Caco-2 (cell line): Measurements from ENCODE around the gene GANAB. TPM values are rescaled to one million over a fixed set of nuclear protein-coding genes. Genes with fewer than 3 reads are reported as not detected.

Experiments
- BruUV-seq: library from RNA; stranded (reverse); fragments of 400-500 nt; replicated peaks from 2 replicates; lab custom pipeline; 2021; lab: Mats Ljungman, UMichigan
- CTCF ChIA-PET: fragments of 300-600 bp; sonication (Branson Sonifier 250); formaldehyde crosslinking; loops from one replicate; lab custom pipeline; 2022; ENCODE audit warnings: antibody characterized with exemption; lab: Charles Lee
- POLR2A ChIA-PET: fragments of 300-600 bp; sonication (Branson Sonifier 250); formaldehyde crosslinking; loops from one replicate; lab custom pipeline; 2022; ENCODE audit warnings: antibody characterized with exemption; lab: Charles Lee
- DNase-seq, 2 experiments: peaks; one replicate each; pipeline versions ENCODE4 v3.0.0 to v3.0.0-alpha.2; 2020 to 2022
- H3K27me3 ChIP-seq: replicated peaks from 2 replicates; pipeline ENCODE4 v1.6.0; 2011; ENCODE audit warnings: low read length; ENCODE audit not compliant: control insufficient read depth, insufficient read depth
- H3K36me3 ChIP-seq: 2 replicates; pipeline ENCODE4 v1.5.1; 2011; ENCODE audit warnings: low read length; ENCODE audit not compliant: control insufficient read depth, insufficient read depth
- H3K4me1 ChIP-seq: fragments of 250-450 bp; sonication (Bioruptor Pico); 2 replicates; pipeline ENCODE4 v1.5.1; 2020; ENCODE audit warnings: mild to moderate bottlenecking
- H3K4me3 ChIP-seq: 2 replicates; pipeline ENCODE4 v1.5.1; 2011; ENCODE audit warnings: low read depth, mild to moderate bottlenecking, control low read depth, low read length
- H3K9me3 ChIP-seq: fragments of 250-450 bp; sonication (Bioruptor Pico); 2 replicates; pipeline ENCODE4 v1.5.1; 2020; ENCODE audit warnings: mild to moderate bottlenecking, moderate library complexity
- H3K27ac Mint-ChIP-seq: one replicate; pipeline ENCODE4 v1.8.0; 2022; ENCODE audit warnings: mixed read lengths; ENCODE audit not compliant: unreplicated experiment
- H3K27me3 Mint-ChIP-seq: one replicate; pipeline ENCODE4 v1.8.0; 2022; ENCODE audit warnings: mixed read lengths; ENCODE audit not compliant: insufficient read depth, unreplicated experiment
- H3K36me3 Mint-ChIP-seq: one replicate; pipeline ENCODE4 v1.8.0; 2022; ENCODE audit warnings: mild to moderate bottlenecking, mixed read lengths; ENCODE audit not compliant: insufficient read depth, unreplicated experiment
- H3K4me1 Mint-ChIP-seq: one replicate; pipeline ENCODE4 v1.8.0; 2022; ENCODE audit warnings: low read depth, mixed read lengths; ENCODE audit not compliant: unreplicated experiment
- H3K4me3 Mint-ChIP-seq: one replicate; pipeline ENCODE4 v1.8.0; 2022; ENCODE audit warnings: mild to moderate bottlenecking, moderate library complexity, mixed read lengths; ENCODE audit not compliant: unreplicated experiment
- H3K9me3 Mint-ChIP-seq: one replicate; pipeline ENCODE4 v1.8.0; 2022; ENCODE audit warnings: mixed read lengths; ENCODE audit not compliant: unreplicated experiment
- CTCF ChIP-seq, 2 experiments: fragments of 200-600 bp in 1 of 2; IDR thresholded peaks; 1 replicate in 1 of 2; 2 replicates in 1 of 2; pipeline versions ENCODE4 v1.5.1 to v1.8.0; 2011 to 2022; ENCODE audit warnings: antibody characterized with exemption in 1 of 2, control low read depth in 1 of 2, inconsistent platforms in 1 of 2, low read depth in 1 of 2, low read length in 1 of 2, mild to moderate bottlenecking in 1 of 2, moderate library complexity in 1 of 2; ENCODE audit not compliant: insufficient read depth in 1 of 2, severe bottlenecking in 1 of 2, unreplicated experiment in 1 of 2
- intact Hi-C: fragments of 100-400 bp; cut with micrococcal nuclease; formaldehyde crosslinking; loops from one replicate; pipeline ENCODE4 v1.10.0; 2022; ENCODE audit not compliant: unreplicated experiment
- total RNA-seq: library from RNA; stranded (reverse); gene quantifications from 2 replicates; pipeline ENCODE4 v1.2.3, GENCODE V29; 2022

Gene GANAB
- total RNA-seq, 1 experiment from 2014 or later = 442 TPM

- no peak for TF ChIP-seq CTCF (IDR thresholded peaks at IDR 0.05; ENCODE audit: insufficient read depth in 1 of 2, low read depth in 1 of 2, low read length in 1 of 2, severe bottlenecking in 1 of 2, unreplicated experiment in 1 of 2)
- Histone ChIP-seq H3K4me3 (no peak overlapping the region), H3K4me1 (peaks cover 32% of the 10 kb centered on the region), H3K9me3 (no peaks in the 10 kb centered on the region), H3K36me3 (peaks cover 7% of the 10 kb centered on the region), H3K27me3 (no peaks in the 10 kb centered on the region)
- no TSS peak for BruUV-seq
- DNase-seq = no peak
- peaks cover 84% of the 10 kb centered on the region for H3K36me3 Mint-ChIP-seq
- intact Hi-C loops = loop anchor here (10.0 kb wide), 1 partner anchor 275 kb away; no protein-coding TSS in a partner anchor
- H3K4me1 Mint-ChIP-seq = peaks cover 14% of the 10 kb centered on the region
- H3K27me3 Mint-ChIP-seq = no peaks in the 10 kb centered on the region
- no peaks in the 10 kb centered on the region for H3K9me3 Mint-ChIP-seq
- CTCF ChIA-PET = interaction anchor here (0.6 kb wide), 1 partner anchor 14 kb away, joined by 4 read pairs; no protein-coding TSS in a partner anchor
- POLR2A ChIA-PET = no interaction called here
- H3K4me3 Mint-ChIP-seq = no peak overlapping the region
- H3K27ac Mint-ChIP-seq = peak overlapping the region; percentile 5
Measured at GRCh38 chr11:62669420-62670161, 23.2 kb upstream of the GANAB start.

GRCh38 chr11:62667460-62667859 lies 21.0 kb upstream of the GANAB start:
- no TSS peak for BruUV-seq
- Histone ChIP-seq H3K9me3 (no peaks in the 10 kb centered on the region), H3K27me3 (no peaks in the 10 kb centered on the region), H3K4me1 (peaks cover 24% of the 10 kb centered on the region), H3K36me3 (peaks cover 7% of the 10 kb centered on the region), H3K4me3 (no peak overlapping the region)
- Mint-ChIP-seq H3K4me3 (no peak overlapping the region), H3K27ac (no peak overlapping the region), H3K27me3 (no peaks in the 10 kb centered on the region), H3K9me3 (no peaks in the 10 kb centered on the region), H3K36me3 (peaks cover 86% of the 10 kb centered on the region), H3K4me1 (peaks cover 14% of the 10 kb centered on the region)
- CTCF ChIA-PET = interaction anchor here (0.5 to 2.0 kb wide), 2 partner anchors 12 to 56 kb away, joined by 6 to 7 read pairs; no protein-coding TSS in a partner anchor
- TF ChIP-seq CTCF (IDR thresholded peaks at IDR 0.05; ENCODE audit: insufficient read depth in 1 of 2, low read depth in 1 of 2, low read length in 1 of 2, severe bottlenecking in 1 of 2, unreplicated experiment in 1 of 2) = no peak
- POLR2A ChIA-PET = interaction anchor here (1.0 kb wide), 1 partner anchor 76 kb away, joined by 3 read pairs; the partner anchor contains the start of gene TUT1
- DNase-seq = no peak
- intact Hi-C loops = no loop called here

GRCh38 chr11:62666259-62666926 lies 20.0 kb upstream of the GANAB start:
- no peaks in the 10 kb centered on the region for H3K9me3 Mint-ChIP-seq
- Histone ChIP-seq H3K9me3 (no peaks in the 10 kb centered on the region), H3K4me3 (peak overlapping the region; percentile 50), H3K36me3 (peaks cover 7% of the 10 kb centered on the region), H3K27me3 (no peaks in the 10 kb centered on the region), H3K4me1 (peaks cover 23% of the 10 kb centered on the region)
- peak overlapping the region; percentile 97 for H3K27ac Mint-ChIP-seq
- peaks cover 79% of the 10 kb centered on the region for H3K36me3 Mint-ChIP-seq
- peak overlapping the region; percentile 99 for H3K4me3 Mint-ChIP-seq
- intact Hi-C loops = no loop called here
- H3K27me3 Mint-ChIP-seq = no peaks in the 10 kb centered on the region
- BruUV-seq = no TSS peak
- ChIA-PET CTCF (interaction anchor here (1.4 to 2.1 kb wide), 3 partner anchors 13 to 93 kb away, joined by 4 to 7 read pairs (median 6); partner anchors contain the start of genes EEF1G, INTS5 and TUT1), POLR2A (interaction anchor here (0.5 to 2.1 kb wide), 7 partner anchors 13 to 1639 kb away, joined by 3 to 46 read pairs (median 8); partner anchors contain the start of genes ESRRA, HNRNPUL2, INTS5 and STX5)
- no peak for TF ChIP-seq CTCF (IDR thresholded peaks at IDR 0.05; ENCODE audit: insufficient read depth in 1 of 2, low read depth in 1 of 2, low read length in 1 of 2, severe bottlenecking in 1 of 2, unreplicated experiment in 1 of 2)
- H3K4me1 Mint-ChIP-seq = peaks cover 11% of the 10 kb centered on the region
- no peak for DNase-seq
